Stimulated activated CD8-positive, alpha-beta memory T cell treated with anti-CD3 and anti-CD28 coated beads, Interleukin-12 subunit alpha, Interleukin-12 subunit beta, amount 100 ng/mL, for 4 hours (primary cell): Measurements from ENCODE around the gene ELFN2.
"Not testable (repeated sequence)": the region's sequence is repeated elsewhere in the genome, so short reads cannot be mapped to it uniquely, and the experiment has no call there.

Experiments
- DNase-seq: peaks from one replicate; pipeline ENCODE4 v3.0.0-alpha.2; 2020; ENCODE audit warnings: low read depth

The ELFN2 gene

DNA sequence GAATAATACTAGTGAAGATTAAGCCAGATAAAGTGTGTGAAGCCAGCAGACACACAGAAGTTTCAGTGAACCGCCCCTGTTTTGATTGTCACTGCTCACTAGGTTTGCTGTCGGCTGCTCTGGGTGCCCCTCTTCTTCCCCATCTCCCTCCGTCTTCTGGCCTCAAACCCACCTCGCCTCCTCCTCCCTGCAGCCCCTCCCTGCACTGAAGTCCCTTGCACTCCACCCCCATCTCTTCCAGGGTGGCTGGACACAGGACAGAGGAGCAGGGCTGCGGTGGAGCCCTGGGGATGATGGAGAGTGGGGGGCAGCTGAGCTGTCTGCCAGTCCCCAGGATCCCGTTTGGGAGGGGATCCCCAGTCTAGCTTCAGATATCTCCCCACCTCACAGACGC lies 91.5 kb downstream of the ELFN2 start:
- DNase-seq = no peak

DNA sequence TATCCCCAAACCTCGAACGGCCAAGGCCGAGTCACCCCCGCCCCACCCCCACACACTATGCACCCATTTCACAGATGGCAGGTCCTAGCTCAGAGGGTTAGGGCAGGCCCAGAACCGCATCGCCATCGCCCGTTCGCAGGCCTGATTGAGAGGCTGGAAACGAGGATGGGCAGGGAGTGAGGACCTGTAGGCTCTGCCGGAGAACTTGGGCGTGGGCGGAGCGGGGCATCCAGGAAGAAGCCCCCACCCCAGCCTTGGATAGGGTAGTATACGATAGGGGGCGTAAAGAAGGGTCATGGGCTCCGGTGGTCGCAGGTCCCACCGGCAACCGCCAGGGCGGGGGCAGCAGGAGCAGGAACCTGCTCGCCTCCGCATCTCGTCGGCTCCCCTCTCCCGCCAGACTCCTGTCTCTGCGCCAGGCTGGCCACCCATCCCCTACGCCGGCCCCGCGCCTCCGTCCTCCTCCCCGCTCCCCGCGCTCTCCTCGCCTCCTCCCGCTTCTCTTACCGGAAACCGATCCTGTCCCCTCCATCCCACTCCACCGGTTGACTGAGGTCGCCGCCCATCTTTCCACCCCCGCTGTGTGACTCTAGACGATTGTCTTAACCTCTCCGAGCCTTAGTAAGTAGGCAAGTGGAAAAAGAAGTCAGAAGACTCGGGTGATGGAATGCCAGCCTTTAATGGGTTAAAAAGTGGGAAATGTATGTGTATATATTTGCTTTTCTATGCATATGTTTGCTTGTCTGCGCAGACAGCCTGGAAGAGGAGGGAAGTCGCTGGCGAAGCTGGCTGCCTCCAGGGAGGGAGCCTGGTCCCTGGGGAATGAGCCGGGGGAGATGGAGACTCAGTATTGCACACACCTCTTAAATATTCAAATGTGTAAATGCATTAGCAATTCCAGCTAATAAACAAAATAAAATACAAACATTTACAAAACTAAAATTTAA lies 92.1 kb downstream of the ELFN2 start:
- no peak for DNase-seq

DNA sequence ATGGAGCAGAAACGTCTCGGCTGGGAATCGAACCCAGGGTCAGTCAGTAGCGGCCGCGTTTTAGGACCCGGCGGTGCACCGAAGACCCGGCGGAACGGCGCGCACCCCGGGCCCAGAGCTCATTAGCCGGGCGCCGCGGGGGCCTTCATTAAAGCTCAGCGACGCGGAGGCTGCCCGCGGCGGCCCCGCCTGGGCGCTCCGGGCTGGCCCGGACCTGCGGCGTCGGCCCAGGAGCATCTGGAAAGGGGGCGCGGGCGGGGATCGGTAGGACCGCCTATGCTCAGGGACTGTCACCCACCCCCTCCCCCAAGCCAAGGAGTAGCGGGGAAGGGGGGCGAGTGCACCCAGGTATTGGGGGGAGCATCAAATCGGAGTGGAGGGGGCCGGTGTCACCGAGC lies 92.8 kb downstream of the ELFN2 start:
- DNase-seq = no peak

DNA sequence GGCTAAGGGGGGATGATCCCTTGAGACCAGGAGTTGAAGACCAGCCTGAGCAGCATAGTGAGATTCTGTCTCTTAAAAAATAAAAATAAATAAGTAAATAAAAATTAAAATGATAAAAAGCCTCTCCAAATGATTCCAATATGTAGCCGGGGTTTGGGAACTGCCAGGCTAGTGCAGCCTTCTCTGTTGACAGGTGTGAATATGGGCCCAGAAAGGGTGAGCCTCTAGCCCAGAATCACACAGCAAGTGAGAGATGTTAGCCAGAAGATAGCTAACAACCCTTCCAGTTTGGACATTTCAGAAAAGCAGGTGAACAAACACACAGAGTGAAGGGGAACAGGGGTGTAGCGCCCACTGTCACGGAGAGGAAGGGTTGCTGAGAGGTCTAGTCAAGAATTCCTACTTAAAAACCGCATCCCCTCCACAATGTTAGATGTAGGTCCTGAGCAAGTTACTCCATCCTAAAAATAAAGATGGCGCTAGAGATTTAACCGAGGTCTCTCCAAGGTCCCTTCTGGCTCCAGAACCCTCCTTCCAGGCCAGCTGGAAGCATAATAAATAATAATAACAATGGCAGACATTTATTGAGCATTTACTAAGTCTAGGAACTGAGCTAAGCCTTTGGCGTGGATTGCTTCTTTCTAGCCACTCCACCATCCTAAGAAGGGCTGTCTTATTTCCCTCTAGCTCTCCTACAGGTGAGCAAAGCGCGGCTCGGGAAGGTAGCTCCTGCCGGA lies 93.4 kb downstream of the ELFN2 start:
- no peak for DNase-seq

DNA sequence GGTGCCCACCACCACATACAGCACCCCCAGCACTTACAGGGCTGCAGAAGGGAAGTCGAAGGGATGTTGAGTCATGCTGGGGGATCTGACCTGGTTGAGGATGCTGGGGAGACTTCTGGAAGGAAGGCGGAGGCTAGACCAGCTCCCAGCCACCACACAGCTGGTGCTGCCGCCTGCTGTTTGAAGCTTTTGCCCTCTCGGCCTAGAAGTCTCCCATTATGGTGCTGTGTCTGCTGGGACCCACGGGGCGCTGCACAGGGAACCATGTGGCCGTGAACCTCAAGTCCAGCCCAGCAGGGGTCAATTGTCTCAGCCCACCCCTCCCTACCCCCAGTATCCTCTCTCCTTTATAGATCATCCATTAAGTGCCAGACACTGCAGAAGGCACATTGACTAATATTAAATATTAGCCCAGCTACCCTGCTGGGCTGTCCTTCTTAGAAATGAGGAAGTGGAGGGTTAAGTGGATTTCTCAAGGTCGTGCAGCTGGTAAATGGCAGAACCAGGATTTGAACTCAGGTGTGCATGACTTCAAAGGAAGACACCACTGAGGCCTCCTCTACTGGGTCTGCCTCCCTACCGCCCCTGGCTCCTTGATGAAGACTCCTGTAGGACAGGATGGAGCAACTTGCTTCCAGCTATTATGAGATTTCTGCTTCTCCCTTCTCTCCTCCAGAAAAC lies 95.3 kb downstream of the ELFN2 start:
- DNase-seq = no peak

DNA sequence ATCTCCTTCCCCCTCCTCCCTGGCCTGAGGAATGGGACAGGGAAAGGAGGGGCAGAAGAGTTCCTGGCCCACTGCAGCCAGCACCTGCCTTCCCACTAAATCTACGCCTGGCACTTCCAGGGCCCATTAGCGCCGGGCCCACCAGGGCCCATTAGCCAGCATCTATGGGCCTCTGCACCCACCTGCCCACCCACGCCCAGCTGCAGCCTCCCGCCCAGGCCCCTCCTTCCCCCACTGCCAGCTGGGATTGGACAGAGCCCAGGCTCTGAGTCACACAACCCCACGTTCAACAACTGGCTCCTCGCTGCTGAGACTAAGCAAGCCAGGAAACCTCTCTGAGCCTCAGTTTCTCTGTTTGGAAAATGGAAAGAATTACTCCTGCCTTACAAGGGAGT lies 96.2 kb downstream of the ELFN2 start:
- DNase-seq = no peak

DNA sequence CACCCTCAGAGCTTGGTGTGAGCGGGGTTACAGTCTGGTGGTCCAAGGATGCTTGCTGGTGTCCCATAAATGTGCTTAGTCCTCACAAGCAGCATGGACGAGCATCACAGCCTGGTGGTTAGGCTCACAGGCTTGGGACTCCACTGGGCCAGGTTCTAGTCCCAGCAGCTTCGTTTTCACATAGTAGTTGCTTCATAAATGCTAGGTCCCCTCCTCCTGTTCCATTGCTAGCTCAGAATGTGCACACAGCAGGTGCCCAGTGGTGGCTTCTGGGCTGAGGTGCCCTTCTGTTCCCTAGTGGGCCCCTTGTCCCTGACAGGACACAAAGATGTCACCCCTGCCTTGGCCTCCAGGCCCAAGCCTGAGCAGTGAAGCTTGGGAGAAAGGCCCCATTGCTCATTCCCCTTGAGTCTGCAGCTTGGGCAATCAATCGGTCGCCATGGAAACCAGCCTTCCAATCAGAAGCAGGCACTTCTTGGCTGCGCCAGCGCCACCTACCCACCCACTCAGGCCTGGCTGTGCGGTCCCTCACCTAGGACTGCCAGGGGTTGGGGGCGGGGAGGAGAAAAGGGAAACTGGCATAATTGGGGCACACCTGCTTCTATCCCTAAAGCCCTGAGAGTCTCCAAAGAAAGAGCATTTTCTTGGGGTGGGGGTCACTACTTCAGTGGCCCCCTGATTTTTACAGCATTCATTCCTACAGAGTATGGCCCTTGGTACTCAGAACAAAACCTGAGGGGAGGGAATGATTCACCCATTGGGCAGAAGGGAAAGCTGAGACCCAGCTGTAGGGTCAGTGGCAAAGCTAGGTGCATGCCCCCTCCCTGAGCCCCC lies 96.9 kb downstream of the ELFN2 start:
- DNase-seq = no peak

DNA sequence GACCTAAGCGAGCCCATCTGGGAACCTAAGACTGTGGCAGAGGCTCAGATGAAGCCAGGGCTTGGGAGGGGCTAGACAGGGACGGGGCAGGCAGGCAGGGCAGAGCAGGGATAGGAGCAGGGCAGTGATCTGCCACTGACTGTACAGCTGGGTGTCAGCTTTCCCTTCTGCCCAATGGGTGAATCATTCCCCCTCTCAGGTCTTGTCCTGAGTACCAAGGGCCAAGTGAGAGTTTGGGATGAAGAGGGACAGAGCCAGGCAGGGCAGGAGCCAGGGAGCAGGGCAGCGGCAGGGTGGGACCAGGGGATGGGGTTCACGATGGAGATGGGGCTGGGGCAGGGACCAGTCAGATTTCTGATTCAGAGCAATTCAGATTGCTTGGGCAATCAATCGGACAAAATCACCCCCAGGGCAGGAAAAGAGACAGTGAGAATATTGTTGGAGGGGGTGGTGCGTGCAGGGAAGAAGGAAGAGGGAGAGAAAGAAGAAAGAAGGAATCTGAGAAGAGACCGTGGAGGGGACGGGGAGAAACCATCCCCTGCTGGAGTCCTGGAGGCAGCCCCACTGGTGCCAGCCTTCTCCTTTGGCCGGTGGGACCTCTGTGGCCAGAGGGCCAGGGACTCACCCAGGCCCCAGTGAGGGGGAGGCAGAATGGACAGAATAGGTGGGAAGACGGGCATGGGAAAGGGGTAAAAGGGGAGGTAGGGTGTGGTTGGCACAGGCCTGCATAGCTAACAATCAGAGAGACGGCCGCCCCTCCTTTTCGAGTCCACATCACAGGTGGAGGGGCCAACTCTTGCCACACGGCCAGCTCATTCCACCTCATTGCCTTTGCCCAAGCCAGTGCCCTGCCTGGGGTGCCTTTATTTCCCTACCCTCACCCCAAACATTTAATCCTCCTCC lies 97.8 kb downstream of the ELFN2 start:
- DNase-seq = no peak

DNA sequence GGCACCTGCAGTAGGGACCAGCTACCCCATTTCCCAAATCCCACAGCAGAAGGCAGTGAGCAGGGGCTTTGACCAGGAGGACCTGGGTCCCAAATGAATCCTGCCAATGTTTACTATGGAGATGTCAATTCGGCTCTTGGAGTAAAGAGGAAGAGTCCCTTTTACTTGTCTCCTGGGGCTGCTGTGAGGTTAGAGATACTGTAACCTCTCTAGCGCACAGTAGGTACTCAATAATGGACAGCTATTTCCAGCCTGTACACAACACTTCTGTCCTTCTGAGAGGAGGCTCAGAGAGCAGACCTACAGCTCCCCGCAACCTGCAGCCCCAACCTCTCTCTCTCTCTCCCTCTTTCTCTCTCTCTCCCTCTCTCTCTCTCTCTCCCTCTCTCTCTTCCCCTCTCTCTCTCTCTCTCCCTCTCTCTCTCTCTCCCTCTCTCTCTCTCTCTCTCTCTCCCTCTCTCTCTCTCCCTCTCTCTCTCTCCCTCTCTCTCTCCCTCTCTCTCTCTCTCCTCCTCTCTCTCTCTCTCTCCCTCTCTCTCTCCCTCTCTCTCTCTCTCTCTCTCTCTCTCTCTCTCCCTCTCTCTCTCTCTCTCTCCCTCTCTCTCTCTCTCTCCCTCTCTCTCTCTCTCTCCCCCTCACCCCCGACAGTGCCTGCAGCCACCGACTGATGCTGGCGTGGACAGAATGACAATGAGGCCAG lies 98.6 kb downstream of the ELFN2 start:
- not testable (repeated sequence) for DNase-seq

DNA sequence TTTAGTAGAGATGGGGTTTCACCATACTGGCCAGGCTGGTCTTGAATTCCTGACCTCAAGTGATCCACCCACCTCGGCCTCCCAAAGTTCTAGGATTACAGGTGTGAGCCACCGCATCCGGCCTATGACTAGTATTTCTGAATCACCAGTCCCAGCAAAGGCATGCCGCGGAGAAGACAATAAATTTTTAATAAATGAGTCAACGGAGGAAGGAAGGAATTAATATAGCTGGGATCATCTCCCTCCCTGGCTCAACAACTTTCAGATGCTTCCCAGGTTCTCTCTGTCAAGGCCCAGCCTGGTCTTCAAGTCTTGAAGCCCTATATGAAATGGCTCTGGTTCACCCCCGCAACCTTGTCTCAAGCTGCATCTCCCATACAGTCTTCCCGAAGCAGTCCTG lies 99.3 kb downstream of the ELFN2 start:
- no peak for DNase-seq

DNA sequence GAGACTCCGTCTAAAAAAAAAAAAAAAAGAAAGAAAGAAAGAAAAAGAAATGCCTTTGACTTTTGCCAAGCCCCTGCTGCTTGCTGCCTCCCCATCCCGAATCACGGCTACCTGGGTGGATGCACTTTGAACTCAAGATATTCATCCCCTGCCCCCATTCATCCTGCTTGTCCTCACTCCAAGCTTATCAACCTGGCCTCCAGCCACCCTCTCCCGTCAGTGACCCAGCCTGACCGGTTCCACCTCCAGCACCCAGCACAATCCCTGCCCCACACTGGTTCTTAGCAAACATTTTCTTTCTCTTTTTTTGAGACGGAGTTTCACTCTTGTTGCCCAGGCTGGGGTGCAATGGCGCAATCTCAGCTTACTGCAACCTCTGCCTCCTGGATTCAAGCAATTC lies 100.6 kb downstream of the ELFN2 start:
- no peak for DNase-seq

DNA sequence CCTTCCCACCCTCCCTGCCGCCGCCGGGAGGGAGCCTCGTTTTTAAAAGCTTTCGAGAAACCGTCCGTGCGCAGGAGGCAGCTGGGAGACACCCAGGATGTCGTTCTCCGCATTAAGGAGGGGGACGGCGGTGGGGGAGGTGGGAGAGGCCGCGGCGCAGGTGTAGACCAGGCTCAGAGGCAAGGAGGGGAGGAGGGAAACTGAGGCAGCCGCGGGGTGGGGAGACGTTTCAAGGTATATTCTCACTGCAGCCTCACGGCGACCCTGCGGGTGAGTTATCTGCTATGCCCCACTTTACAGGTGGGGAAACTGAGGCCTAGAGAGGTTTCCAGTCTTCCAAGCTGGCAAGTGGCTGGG lies 102.3 kb downstream of the ELFN2 start:
- DNase-seq = no peak

DNA sequence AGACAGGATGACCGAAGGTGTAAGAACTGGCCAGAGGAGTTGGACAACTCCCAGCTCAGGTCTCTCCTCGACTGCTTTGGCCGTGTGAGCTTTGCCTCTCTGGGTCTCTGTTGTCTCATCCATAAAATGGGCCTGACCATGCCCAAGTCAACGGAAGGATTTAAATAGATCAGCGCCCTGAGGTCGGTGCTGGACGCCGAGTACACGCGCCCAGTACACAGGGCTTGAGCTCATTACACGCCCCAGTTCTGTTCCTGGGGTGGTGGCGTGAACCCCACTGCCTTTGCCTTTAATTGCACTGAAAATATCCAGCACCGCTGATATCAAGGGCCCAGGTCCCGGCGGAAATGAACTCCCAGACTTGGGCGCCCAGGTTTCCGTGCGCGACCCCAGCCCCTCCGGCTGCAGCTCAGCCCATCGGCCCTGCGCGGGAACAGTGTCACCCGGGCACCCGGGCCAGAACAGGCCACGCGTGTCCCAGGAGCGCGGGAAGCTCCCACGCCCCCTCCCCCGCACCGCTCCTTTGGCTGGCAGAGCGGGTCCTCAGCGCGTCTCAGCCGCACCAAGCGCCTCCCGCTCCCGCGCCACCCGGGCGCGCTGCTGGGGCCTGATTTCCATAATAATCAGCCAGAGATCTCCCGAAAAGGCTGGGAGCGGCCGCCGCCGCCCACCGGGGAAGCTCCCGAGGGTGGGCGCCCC lies 102.8 kb downstream of the ELFN2 start:
- no peak for DNase-seq

DNA sequence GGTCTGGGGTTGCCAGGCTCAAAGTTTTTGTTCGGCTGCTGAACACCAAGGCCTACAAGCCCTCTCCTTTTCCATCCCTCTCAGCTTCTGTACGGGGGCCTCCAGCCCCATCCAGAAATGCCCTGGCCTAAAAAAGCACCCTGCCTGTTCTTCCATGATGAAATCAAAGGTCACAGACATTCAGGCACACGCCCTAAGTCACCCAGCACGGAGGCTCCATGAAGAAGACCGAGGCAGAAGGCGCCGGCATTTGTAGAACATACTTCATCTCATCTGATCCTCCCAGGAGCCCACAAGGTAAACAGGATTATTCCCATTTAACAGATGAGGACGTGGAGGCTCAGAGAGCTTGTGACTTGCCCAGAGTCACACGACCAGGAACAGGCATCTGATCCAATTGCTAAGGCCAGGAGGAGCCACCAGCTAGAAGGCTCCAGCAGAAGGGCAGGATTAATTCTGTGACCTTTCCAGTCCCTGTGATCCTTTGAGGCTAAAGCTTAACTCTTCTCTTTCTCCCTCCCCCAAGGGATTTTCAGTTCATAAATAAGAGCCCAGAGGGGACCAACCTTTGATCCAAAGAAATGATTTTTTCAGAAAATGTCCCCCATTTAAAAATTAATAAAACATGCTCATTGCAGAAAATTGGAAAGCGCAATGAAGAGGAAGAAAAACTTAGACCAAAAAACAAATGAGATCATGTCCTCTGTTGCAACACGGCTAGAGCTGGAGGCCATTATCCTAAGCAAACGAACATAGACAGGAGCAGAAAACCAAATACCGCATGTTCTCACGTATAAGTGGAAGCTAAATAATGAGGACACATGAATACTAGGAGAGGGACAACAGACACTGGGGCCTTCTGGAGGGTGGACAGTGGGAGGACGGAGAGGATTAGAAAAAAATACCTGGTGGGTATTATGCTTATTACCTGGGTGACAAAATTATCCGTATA lies 106.3 kb downstream of the ELFN2 start:
- no peak for DNase-seq

DNA sequence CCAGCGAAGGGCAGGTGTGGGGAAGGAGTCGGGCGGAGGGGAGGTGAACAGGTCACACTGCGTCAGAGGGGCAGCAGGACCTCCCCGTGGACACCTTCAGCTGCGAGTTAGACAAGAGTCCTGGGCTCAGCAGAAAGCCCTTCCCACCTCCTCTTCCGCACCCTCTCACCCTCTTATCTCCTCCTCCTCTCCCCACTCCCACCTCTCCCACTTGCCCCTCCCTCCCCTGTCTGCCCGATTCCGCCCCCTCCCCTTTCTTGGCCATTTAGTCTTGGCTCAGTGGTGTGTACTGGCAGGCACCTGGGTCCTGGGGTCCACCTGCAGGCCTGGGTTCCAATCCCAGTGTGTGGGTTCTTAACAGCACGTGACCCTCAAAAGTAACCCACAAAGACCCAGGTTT lies 107.8 kb downstream of the ELFN2 start:
- no peak for DNase-seq

DNA sequence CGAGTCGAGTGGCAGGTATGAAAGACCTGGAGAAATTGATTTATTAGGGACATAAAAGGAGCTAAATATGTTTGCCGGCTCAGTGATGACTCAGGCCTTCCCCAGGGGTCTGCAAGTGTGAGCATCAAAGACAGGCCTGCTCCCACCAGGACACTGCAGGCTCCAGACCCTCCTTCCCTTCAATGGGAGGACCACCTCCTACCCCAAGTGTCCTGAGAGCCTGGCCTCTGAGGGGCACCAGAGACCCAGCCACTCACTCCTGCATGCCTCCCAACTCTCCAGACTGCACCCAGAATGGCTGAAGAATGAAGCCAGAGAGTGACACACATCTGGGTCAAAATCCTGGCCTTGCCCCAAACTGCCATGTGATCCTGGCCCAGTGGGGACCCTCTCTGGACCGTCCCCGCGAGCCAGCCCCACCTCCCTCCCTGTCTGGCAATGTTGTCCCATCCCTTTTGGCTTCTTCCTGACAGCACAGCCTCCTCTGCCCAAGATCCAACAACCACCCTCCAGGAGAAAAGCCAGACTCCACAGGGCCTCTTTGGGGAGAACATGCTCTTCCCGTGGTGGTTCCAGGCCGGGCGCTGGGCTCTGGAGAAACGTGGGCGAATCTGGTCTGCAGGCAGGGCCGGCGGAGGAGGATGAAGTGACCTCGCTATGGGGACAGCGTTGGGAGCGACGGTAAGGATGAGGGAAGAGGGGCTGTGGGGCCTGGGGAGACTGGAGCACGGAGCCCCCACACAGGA lies 108.7 kb downstream of the ELFN2 start:
- DNase-seq = no peak
